Fibroblast of lung (primary cell): Measurements from ENCODE around the gene GPR137C. TPM values are rescaled to one million over a fixed set of nuclear protein-coding genes. Genes with fewer than 3 reads are reported as not detected.

Experiments used
- DNase-seq, 2 donors: peaks; one replicate each; pipeline versions ENCODE4 v3.0.0 to v3.0.0-alpha.2; 2010; ENCODE audit warnings: low read depth in 2 of 2
- H2AFZ ChIP-seq: 2 replicates; pipeline ENCODE4 v1.5.1; 2012; ENCODE audit warnings: low read length, control low read depth, inconsistent platforms
- H3K27ac ChIP-seq: 2 replicates; pipeline ENCODE4 v1.5.1; 2011; ENCODE audit warnings: low read length, control low read depth; ENCODE audit not compliant: insufficient read depth
- H3K27me3 ChIP-seq: 2 replicates; pipeline ENCODE4 v1.5.1; 2011; ENCODE audit warnings: mild to moderate bottlenecking, low read length; ENCODE audit not compliant: control insufficient read depth, insufficient read depth
- H3K36me3 ChIP-seq: 2 replicates; pipeline ENCODE4 v1.5.1; 2011; ENCODE audit warnings: low read length; ENCODE audit not compliant: control insufficient read depth, insufficient read depth
- H3K4me1 ChIP-seq: 2 replicates; pipeline ENCODE4 v1.5.1; 2011; ENCODE audit warnings: low read length; ENCODE audit not compliant: control insufficient read depth, insufficient read depth; ENCODE audit errors: extremely low read depth
- H3K4me2 ChIP-seq: 2 replicates; pipeline ENCODE4 v1.5.1; 2011; ENCODE audit warnings: low read length, control low read depth; ENCODE audit not compliant: insufficient read depth; ENCODE audit errors: extremely low read depth
- H3K4me3 ChIP-seq, 4 experiments: fragments of 200-600 bp in 1 of 4; sonication (generic) in 1 of 4; replicated peaks in 1 of 4; 2 replicates each; pipeline ENCODE4 v1.5.1; 2011 to 2016; ENCODE audit warnings: low read length in 4 of 4, low read depth in 3 of 4, mild to moderate bottlenecking in 3 of 4, control low read depth in 2 of 4, inconsistent platforms in 1 of 4, mixed read lengths in 1 of 4; ENCODE audit not compliant: insufficient read depth in 1 of 4; ENCODE audit errors: control extremely low read depth in 1 of 4
- H3K79me2 ChIP-seq: 2 replicates; pipeline ENCODE4 v1.5.1; 2012; ENCODE audit warnings: mild to moderate bottlenecking, low read length, inconsistent platforms; ENCODE audit not compliant: control insufficient read depth, insufficient read depth
- H3K9ac ChIP-seq: 2 replicates; pipeline ENCODE4 v1.5.1; 2011; ENCODE audit warnings: mild to moderate bottlenecking, low read length, control low read depth; ENCODE audit not compliant: insufficient read depth
- H3K9me3 ChIP-seq: 2 replicates; pipeline ENCODE4 v1.5.1; 2012; ENCODE audit warnings: low read depth, low read length; ENCODE audit not compliant: control insufficient read depth, insufficient read depth
- H4K20me1 ChIP-seq: 2 replicates; pipeline ENCODE4 v1.5.1; 2011; ENCODE audit warnings: low read length; ENCODE audit not compliant: control insufficient read depth, insufficient read depth; ENCODE audit errors: extremely low read depth
- EZH2 ChIP-seq: IDR thresholded peaks from 2 replicates; pipeline ENCODE4 v1.5.1; 2012; ENCODE audit warnings: low read length, control low read depth, mild to moderate bottlenecking; ENCODE audit errors: missing control alignments
- polyA plus RNA-seq, 2 donors: library from polyadenylated mRNA; depleted of rRNA in 1 of 2; stranded (reverse) in 1 of 2; unstranded in 1 of 2; fragments of >200 nt; gene quantifications; 2 replicates each; pipeline ENCODE4 v1.2.1, GENCODE V29; 2011 to 2012; ENCODE audit warnings: missing spikeins in 1 of 2
- total RNA-seq: library from RNA; depleted of rRNA; stranded (reverse); fragments of >200 nt; gene quantifications from 2 replicates; pipeline ENCODE4 v1.2.1, GENCODE V29; 2014
- TF ChIP-seq, protein P1 (sequence below), 2 donors: IDR thresholded peaks in 1 of 2; conservative IDR thresholded peaks in 1 of 2; 1 replicate in 1 of 2; 2 replicates in 1 of 2; pipeline ENCODE4 v1.5.1; 2011 to 2012; ENCODE audit warnings: low read length in 2 of 2, control low read depth in 1 of 2, inconsistent platforms in 1 of 2, low read depth in 1 of 2, mild to moderate bottlenecking in 1 of 2

GPR137C gene
- total and polyA plus RNA-seq, 2 donors (not counting 1 experiment from before 2014, with no cell fraction given), result 0.37 to 0.50 TPM

DNA sequence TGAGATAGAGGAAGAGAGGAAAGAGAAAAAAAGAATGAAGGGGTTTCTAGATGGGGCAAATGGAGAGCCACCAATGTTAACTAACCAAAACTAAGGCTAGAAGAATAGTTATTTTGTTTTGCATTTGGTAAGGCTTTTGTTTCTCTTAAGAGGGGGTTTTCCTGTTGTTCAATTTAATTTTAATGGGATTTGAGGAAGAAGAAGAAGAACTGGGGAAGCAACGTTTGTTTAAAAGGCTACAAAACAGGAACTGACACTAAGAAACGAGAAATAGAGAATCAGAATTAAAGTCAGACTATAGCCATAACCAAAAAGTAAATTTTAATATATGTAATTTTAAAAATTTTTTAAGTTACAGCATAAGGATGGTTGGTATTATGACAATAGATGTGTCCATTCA is 14.0 kb upstream of the GPR137C start:
- no peaks in the 10 kb centered on the region for H3K79me2 ChIP-seq
- no peak overlapping the region for H3K4me3 ChIP-seq
- no peaks in the 10 kb centered on the region for H4K20me1 ChIP-seq
- H3K4me2 ChIP-seq, result no peak overlapping the region
- no peak overlapping the region for H3K9ac ChIP-seq
- no peak overlapping the region for H3K27ac ChIP-seq
- no peak for TF ChIP-seq EZH2
- TF ChIP-seq, protein P1, sequence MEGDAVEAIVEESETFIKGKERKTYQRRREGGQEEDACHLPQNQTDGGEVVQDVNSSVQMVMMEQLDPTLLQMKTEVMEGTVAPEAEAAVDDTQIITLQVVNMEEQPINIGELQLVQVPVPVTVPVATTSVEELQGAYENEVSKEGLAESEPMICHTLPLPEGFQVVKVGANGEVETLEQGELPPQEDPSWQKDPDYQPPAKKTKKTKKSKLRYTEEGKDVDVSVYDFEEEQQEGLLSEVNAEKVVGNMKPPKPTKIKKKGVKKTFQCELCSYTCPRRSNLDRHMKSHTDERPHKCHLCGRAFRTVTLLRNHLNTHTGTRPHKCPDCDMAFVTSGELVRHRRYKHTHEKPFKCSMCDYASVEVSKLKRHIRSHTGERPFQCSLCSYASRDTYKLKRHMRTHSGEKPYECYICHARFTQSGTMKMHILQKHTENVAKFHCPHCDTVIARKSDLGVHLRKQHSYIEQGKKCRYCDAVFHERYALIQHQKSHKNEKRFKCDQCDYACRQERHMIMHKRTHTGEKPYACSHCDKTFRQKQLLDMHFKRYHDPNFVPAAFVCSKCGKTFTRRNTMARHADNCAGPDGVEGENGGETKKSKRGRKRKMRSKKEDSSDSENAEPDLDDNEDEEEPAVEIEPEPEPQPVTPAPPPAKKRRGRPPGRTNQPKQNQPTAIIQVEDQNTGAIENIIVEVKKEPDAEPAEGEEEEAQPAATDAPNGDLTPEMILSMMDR (conservative IDR thresholded peaks at IDR 0.05 in 1 of 2, IDR thresholded peaks at IDR 0.05 in 1 of 2; ENCODE audit: low read depth in 1 of 2, low read length in 2 of 2), result no peak
- H3K36me3 ChIP-seq, result no peaks in the 10 kb centered on the region
- no peaks in the 10 kb centered on the region for H3K4me1 ChIP-seq
- H3K9me3 ChIP-seq, result no peaks in the 10 kb centered on the region
- DNase-seq, result no peak
- H2AFZ ChIP-seq, result no peak overlapping the region
- no peaks in the 10 kb centered on the region for H3K27me3 ChIP-seq

DNA sequence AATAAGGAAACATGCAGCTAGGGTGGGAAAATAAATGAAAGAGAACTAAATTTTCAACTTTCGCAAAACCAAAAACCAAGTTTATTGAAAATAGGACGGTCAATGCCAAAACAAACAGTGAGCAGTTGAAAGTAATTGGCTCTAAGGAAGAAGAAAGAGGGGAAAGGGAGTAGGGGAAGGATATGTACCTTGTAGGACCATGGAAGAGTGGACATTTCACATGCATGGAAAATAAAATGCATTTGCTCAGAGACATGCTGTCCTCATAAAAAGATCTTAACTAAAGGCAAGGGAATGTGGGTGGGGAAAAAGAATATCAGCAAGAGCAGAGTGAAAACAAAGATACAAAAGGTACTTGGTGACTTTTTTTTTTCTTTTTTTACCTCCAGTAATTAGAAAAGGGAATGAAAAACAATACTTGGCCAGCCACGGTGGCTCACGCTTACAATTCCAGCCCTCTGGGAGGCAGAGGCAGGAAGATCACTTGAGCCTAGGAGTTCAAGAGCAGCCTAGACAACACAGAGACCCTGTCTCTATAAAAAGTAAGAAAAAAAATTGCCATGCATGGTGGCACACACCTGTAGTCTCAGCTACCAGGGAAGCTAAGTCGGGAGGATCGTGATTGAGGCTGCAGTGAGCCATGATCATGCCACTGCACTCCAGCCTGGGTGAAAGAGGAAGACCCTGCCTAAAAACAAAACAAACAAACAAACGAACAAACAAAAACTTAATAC is 6.9 kb upstream of the GPR137C start:
- no peak for DNase-seq
- H3K9me3 ChIP-seq, result no peaks in the 10 kb centered on the region
- no peaks in the 10 kb centered on the region for H3K4me1 ChIP-seq
- TF ChIP-seq EZH2, result no peak
- TF ChIP-seq, protein P1 (conservative IDR thresholded peaks at IDR 0.05 in 1 of 2, IDR thresholded peaks at IDR 0.05 in 1 of 2; ENCODE audit: low read depth in 1 of 2, low read length in 2 of 2), result no peak
- H3K36me3 ChIP-seq, result no peaks in the 10 kb centered on the region
- H3K9ac ChIP-seq, result no peak overlapping the region
- H3K27me3 ChIP-seq, result no peaks in the 10 kb centered on the region
- H3K27ac ChIP-seq, result no peak overlapping the region
- H3K4me3 ChIP-seq, result no peak overlapping the region
- H4K20me1 ChIP-seq, result no peaks in the 10 kb centered on the region
- no peaks in the 10 kb centered on the region for H3K79me2 ChIP-seq
- H2AFZ ChIP-seq, result no peak overlapping the region
- H3K4me2 ChIP-seq, result no peak overlapping the region

DNA sequence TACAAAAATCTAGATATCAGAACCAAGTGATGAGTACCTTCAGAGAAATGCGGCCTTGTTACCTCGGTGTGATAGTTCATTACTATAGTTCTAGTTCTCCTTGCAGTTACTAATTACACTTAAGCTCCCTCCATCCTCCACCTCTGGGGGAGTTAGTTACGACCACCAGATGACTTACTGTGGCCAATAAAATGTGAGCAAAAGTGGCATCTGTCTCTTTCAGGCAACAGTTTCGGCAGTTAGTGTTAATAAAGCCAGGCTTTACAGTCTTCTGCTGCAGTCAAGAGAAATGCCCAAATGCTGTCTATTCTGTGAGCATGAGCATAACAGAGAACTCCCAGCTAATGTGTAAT is 6.3 kb upstream of the GPR137C start:
- no peak overlapping the region for H3K9ac ChIP-seq
- no peaks in the 10 kb centered on the region for H3K4me1 ChIP-seq
- no peak overlapping the region for H3K4me3 ChIP-seq
- no peaks in the 10 kb centered on the region for H3K36me3 ChIP-seq
- H3K9me3 ChIP-seq, result no peaks in the 10 kb centered on the region
- no peak overlapping the region for H2AFZ ChIP-seq
- DNase-seq, result no peak
- TF ChIP-seq, protein P1 (conservative IDR thresholded peaks at IDR 0.05 in 1 of 2, IDR thresholded peaks at IDR 0.05 in 1 of 2; ENCODE audit: low read depth in 1 of 2, low read length in 2 of 2), result no peak
- TF ChIP-seq EZH2, result no peak
- no peak overlapping the region for H3K4me2 ChIP-seq
- no peaks in the 10 kb centered on the region for H3K27me3 ChIP-seq
- no peaks in the 10 kb centered on the region for H3K79me2 ChIP-seq
- no peak overlapping the region for H3K27ac ChIP-seq
- H4K20me1 ChIP-seq, result no peaks in the 10 kb centered on the region
